CD4-positive, alpha-beta T cell treated with Interleukin-12 subunit alpha and Interleukin-12 subunit beta, for 1 hour (primary cell): ENCODE results near the gene ERCC3.
"Not testable (repeated sequence)": the region's sequence is repeated elsewhere in the genome, so short reads cannot be mapped to it uniquely, and the experiment has no call there.

ENCODE experiments used
- DNase-seq: peaks from one replicate; pipeline ENCODE4 v3.0.0-alpha.2; 2020

Gene ERCC3

GRCh38 chr2:127277028-127277427 is 16.9 kb downstream of the ERCC3 start:
- no peak for DNase-seq

- no peak for DNase-seq
Measured at GRCh38 chr2:127275789-127276188, 18.2 kb downstream of the ERCC3 start.

DNA sequence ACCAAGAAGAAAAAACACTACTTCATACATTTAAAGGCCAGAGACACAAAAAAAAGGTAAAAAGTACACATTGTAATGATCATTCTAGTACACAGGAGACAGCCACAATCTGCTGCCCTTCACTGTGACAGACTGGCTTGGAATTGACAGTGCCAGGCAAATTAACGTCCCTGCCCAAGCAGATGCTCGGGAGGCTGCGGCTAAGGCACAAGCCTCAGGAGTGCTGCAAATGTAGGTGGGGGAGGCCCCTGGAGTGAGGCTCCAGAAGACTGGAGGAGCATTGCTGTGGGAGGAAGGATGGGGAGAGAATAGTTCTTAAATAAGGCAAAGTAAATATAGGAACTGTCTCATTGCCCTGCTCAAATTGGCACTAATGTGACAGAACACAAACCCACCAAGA is 18.6 kb downstream of the ERCC3 start:
- DNase-seq: no peak

GRCh38 chr2:127270663-127271062 is 23.3 kb downstream of the ERCC3 start:
- no peak for DNase-seq

DNA sequence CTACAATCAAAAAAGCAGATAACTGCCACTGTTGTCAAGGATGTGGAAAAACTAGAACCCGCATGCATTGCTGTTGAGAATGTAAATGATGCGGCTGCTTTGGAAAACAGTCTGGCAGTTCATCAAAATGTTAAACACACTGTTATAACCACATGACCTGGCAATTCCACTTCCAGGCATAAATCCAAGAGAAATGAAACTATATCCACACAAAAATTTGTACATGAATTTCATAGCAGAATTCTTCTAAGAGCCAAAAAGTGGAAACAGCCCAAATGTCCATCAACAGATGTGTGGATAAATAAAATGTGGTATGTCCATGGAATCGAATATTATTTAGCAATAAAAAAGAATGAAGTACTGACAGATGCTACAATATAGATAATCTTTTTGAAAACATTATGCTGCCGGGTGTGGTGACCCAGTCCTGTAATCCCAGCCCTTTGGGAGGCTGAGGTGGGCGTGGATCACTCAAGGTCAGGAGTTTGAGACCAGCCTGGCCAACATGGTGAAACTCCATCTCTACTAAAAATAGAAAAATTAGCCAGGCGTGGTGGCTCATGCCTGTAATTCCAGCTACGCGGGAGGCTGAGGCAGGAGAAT is 32.0 kb downstream of the ERCC3 start:
- no peak for DNase-seq

- no peak for DNase-seq
Measured at GRCh38 chr2:127259355-127259754, 34.6 kb downstream of the ERCC3 start.

- DNase-seq: no peak
Measured at GRCh38 chr2:127256866-127257265, 37.1 kb downstream of the ERCC3 start.

DNA sequence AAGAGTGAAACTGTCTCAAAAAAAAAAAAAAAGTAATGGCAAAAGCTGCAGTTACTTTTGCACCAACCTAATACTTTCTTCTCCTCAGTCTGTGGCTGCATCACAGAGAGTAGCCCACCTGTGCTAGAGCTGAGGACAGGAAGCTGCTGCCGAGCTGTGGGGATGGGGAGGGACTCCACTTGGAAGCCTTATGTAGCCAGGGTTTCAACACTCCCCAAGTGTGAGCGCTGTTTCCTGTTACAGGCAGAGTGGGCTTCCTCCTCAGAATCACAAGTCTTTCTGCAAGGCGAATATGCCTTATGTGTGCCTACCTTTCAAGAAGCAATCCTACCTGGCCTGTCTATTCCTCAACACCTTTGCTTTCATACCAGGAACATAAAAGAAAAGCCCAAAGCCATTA is 37.6 kb downstream of the ERCC3 start:
- no peak for DNase-seq

DNA sequence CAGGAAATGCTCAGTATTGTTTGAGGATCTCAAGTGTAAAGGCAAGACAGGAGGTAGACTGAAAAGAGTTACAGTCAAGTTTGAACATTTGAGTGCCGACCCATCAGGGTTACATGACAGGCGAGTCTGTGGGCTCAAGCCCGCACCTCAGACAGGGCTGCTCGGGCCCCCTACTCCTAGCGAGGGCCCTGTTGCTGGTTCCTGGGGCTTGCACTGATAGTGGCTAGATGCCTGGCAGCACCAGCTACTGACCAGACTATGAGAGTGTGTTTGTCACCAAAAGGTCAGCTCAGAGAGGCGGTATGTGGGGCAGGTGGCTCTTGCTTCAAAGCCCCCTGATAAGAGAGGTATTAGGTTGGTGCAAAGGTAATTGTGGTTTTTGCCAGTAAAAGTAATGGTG is 38.2 kb downstream of the ERCC3 start:
- no peak for DNase-seq

- DNase-seq: no peak
Measured at GRCh38 chr2:127255146-127255545, 38.8 kb downstream of the ERCC3 start.

- no peak for DNase-seq
Measured at GRCh38 chr2:127254386-127254981, 39.5 kb downstream of the ERCC3 start.

DNA sequence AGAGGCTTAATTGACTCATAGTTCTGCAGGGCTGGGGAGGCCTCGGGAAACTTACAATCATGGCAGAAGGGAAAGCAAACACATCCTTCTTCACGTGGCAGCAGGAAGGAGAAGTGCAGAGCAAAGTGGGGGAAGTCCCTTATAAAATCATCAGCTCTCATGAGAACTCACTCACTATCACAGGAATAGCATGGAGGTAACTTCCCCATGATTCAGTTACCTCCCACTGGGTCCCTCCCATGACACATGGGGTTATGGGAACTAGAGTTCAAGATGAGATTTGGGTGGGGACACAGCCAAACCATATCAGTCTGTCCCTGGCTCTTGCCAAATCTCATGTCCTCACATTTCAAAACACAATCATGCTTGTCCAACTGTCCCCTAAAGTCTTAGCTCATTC is 52.8 kb downstream of the ERCC3 start:
- DNase-seq: not testable (repeated sequence)

GRCh38 chr2:127239395-127239794 is 54.5 kb downstream of the ERCC3 start:
- DNase-seq: no peak

GRCh38 chr2:127237768-127238167 is 56.2 kb downstream of the ERCC3 start:
- DNase-seq: not testable (repeated sequence)

DNA sequence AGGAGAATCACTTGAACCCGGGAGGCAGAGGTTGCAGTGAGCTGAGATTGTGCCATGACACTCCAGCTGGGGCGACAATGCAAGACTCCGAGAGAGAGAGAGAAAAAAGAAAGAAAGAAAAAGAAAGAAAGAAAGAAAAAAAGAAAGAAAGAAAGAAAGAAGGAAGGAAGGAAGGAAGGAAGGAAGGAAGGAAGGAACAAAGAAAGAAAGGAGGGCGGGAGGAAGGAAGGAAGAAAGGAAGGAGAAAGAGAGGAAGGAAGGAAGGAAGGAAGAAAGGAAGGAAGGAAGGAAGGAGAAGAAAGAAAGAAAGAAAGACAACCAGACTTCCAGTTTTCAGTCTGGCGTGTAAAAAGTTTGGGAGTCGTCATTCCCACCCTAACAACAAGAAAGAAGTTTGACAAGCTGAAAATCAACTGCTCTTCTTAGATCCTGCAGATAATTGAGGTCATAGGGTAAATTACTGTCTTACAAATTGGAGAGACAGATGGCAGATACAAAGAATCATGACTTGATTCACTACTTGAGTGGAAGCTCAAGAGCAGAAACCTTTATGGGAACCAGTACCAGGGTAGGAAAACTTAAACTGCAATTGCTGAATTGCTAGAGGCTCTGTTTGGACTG is 58.8 kb downstream of the ERCC3 start:
- no peak for DNase-seq

DNA sequence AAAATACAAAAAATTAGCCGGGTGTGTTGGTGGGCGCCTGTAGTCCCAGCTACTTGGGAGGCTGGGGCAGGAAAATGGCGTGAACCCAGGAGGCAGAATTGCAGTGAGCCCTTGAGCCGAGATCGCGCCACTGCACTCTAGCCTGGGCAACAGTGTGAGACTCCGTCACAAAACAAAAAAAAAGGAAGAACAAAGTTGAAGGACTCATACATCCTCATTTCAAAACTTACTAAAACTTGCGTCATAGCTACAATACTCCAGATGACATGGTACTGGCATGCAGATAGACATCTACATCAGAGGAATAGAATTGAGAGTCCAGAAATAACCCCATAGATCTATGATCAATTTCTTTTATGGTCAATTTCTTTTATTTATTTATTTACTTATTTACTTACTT is 60.2 kb downstream of the ERCC3 start:
- no peak for DNase-seq

DNA sequence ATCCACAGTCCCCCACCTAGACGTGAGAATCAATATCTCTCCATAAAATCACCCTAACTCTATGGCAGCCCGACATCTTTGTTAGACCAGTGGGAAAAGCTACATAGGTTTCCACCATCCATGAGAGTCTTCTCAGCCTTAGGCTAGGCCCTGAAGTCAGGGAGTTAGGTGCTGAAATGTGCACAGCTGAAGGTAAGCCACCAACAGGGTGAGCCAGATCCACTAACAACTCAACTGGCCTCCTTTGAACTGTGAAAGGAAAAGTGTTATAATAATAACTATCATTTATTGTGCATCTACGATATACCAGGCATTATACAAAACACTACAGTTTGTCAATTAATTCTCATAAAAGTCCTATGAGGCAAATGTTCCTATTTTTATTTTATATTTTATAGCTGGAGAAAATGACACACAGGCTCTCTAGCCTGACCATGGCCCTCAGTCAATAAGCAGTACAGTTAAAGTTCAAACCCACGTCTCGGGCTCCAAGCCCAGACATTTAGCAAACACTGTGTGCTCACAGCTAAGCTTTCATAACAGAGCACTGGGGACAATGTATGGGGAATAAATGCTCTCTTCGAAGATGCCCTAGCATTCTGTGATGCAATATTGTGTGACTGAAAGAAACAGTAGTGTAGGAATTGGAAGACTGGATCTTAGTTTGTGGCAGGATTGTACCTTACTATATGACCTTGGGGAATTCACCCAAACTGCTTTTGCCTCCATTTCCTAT is 62.6 kb downstream of the ERCC3 start:
- no peak for DNase-seq

GRCh38 chr2:127229555-127229954 is 64.4 kb downstream of the ERCC3 start:
- DNase-seq: no peak

- DNase-seq: no peak
Measured at GRCh38 chr2:127228102-127228501, 65.8 kb downstream of the ERCC3 start.

DNA sequence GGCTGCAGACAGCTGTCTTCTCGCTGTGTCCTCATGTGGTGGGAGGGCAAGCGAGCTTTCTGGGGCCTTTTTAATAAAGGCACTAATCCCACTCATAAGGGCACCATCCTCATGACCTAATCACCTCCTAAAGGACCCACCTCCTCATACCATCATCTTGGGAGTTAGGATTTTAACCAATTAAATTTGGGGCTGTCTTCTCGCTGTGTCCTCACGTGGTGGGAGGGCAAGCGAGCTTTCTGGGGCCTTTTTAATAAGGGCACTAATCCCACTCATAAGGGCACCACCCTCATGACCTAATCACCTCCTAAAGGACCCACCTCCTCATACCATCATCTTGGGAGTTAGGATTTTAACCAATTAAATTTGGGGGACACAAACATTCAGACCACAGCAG is 66.7 kb downstream of the ERCC3 start:
- not testable (repeated sequence) for DNase-seq

DNA sequence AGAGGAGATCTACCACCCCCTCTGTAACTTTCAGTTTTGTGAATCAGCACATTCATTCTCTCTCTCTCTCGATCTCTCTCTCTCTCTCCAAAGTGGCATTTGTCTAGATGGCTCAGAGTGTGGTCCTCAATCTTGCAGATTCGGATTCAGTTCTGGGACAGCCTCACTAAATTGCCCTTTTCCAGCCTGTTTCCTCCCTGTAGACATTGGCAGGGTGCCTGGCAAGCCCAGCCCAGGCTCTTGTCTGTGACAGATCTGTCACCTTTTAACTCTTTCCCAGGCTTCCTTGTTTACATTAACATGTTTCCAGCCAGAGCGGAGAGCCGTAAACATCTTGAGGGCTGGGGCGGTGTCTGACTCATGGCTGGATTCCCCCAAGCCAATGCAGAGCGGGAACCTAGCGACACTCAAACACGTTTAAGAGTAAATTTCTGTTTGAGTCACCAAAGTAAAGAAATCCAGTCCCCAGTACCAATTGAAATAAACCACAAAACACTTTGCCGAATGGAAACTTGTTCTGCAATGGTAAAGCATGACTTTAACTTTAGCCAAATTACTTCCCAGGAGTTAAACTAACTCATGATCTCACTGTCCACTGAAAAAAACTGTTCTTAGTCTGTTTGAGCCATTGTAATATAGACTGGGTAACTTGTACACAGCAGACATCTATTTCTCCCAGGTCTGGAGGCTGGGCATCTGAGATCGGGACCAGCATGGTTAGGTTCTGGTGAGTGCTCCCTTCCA is 67.3 kb downstream of the ERCC3 start:
- DNase-seq: no peak

GRCh38 chr2:127226132-127226519 is 67.8 kb downstream of the ERCC3 start:
- no peak for DNase-seq
